H1 (cell line): ENCODE results near the gene SLC25A24. TPM values are rescaled to one million over a fixed set of nuclear protein-coding genes. Genes with fewer than 3 reads are reported as not detected.

ENCODE experiments used
- KDM1A ChIP-seq: fragments of 200-600, 300-600 bp; sonication (generic); IDR thresholded peaks from 2 replicates; pipeline ENCODE4 v1.7.1; 2016; ENCODE audit warnings: mild to moderate bottlenecking, low read length, borderline replicate concordance
- KDM5A ChIP-seq: fragments of 200-600 bp; IDR thresholded peaks from 2 replicates; pipeline ENCODE4 v1.7.1; 2012; ENCODE audit warnings: mild to moderate bottlenecking, low read length, inconsistent platforms, mixed read lengths
- MAFK ChIP-seq: IDR thresholded peaks from 2 replicates; pipeline ENCODE4 v1.6.1; 2012; ENCODE audit warnings: low read depth, mild to moderate bottlenecking, improper control_type of control experiment, low read length
- PHF8 ChIP-seq: fragments of 200-600 bp; sonication (generic); conservative IDR thresholded peaks from 2 replicates; pipeline ENCODE4 v1.7.1; 2012; ENCODE audit warnings: low read depth, mild to moderate bottlenecking, inconsistent platforms, low read length, moderate library complexity
- TBP ChIP-seq: IDR thresholded peaks from 2 replicates; pipeline ENCODE4 v1.6.1; 2011; ENCODE audit warnings: low read depth, low read length, improper control_type of control experiment
- TCF12 ChIP-seq: IDR thresholded peaks from 2 replicates; pipeline ENCODE4 v1.6.1; 2011; ENCODE audit warnings: low read depth, mild to moderate bottlenecking, low read length
- YY1 ChIP-seq: IDR thresholded peaks from 2 replicates; pipeline ENCODE4 v1.6.1; 2011; ENCODE audit warnings: low read depth, mild to moderate bottlenecking, low read length
- polyA plus RNA-seq, 7 experiments: library from polyadenylated mRNA; depleted of rRNA in 3 of 7; stranded (reverse) in 5 of 7; unstranded in 2 of 7; fragments of >200 nt in 5 of 7; fragments of 200-250 nt in 2 of 7; gene quantifications; 1 replicate in 5 of 7; 2 replicates in 1 of 7; 4 replicates in 1 of 7; pipeline versions ENCODE4 v1.2.1 to v1.2.3, GENCODE V29; 2011 to 2013; ENCODE audit warnings: missing spikeins in 2 of 7, mixed read lengths in 2 of 7
- total RNA-seq: library from RNA; stranded (reverse); fragmentation: NEBNext Ultra II Directional; extraction: Animal tissue kit (Norgen Biotek cat#: 25700); gene quantifications from 2 replicates; pipeline ENCODE4 v1.2.1, GENCODE V29; 2021

The SLC25A24 gene
- total and polyA plus RNA-seq, 2 of the 8 experiments (the other 6 are each of a cell fraction or from before 2014, with no cell fraction given), result 13.6 to 40.6 TPM

DNA sequence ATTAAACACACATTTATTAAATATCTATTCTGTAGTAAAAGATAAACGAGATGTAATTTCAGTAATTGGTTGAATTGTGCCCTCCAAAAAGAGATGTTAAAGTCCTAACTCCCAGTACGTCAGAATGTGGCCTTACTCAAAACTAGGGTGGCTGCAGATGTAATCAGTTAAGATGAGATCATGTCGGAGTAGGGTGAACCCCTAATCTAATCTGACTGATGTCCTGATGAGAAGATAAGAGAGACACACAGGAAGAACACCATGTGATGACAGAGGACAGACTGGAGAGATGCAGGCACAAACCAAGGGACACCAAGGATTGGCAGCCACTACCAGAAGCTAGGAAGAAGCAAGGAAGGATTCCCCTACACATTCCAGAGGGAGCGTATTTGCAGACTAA lies 104.1 kb downstream of the SLC25A24 start (continued):
- TF ChIP-seq PHF8, result no peak
- TF ChIP-seq TBP, result no peak
- no peak for TF ChIP-seq TCF12
- TF ChIP-seq KDM1A, result no peak
- no peak for TF ChIP-seq YY1
- TF ChIP-seq KDM5A, result no peak
- TF ChIP-seq MAFK, result no peak
